HG02571 (cell line): ENCODE data around the gene CASZ1.

Source experiments
- ATAC-seq: cut with Tn5 transposase; IDR thresholded peaks from one replicate; pipeline ENCODE4 v1.9.1; 2021; ENCODE audit warnings: mild to moderate bottlenecking, moderate library complexity; ENCODE audit not compliant: unreplicated experiment

CASZ1 gene

DNA sequence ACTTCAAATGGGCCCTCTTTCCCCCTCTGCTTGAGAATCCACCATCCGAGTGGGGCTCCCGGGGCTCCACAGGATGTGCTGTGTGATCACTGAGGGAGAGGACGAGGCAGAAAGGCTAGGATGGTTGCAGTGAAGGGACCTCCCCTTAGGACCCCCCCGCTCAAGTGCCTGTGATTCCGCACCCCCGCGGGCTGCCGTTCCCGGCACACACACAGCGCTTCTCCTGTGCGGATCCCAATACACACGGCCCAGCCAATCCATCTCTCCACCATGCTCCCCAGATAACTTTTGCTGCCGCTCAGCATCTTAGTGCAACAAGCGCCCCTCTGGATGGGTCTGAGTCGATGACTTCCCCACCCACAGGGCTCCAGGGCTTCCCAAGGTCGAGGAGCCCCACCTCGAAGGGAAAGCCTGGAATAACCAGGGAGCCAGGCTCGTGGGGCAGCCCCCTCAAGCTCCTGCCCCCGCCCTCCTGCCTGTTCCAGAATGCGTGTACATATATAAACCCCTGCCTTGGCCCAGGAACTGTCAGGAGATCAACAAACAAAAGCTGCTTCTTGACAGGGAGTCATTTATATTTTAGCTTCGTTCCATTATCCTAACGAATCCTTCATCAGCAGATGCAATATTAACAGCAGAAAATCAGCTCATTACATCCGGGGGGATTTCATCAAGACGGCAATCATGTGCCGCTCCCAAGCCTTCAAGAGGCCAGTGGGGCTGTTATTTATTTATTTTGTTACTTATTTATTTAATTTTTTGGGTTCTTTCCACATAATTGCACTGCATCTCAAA is 83.7 kb downstream of the CASZ1 start:
- ATAC-seq: no peak

DNA sequence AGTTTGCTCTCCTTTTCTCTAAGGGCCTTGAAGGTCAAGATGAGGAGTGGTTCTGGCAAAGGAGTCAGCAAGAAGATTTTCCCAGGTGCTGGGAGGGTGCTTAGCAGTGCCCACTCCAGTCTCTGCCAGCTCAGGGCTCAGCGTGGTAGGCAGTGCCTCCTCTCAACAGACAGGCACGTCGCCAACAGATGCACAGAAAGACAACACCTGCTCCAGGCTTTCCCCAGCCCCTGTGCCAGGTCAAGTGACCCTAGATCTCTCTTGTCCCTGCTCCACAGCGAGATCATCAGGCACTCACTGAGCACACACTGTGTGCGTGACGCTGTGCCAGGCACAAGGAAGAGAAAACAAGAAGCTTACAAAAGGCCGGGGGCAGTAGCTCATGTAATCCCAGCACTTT is 86.0 kb downstream of the CASZ1 start:
- no peak for ATAC-seq

DNA sequence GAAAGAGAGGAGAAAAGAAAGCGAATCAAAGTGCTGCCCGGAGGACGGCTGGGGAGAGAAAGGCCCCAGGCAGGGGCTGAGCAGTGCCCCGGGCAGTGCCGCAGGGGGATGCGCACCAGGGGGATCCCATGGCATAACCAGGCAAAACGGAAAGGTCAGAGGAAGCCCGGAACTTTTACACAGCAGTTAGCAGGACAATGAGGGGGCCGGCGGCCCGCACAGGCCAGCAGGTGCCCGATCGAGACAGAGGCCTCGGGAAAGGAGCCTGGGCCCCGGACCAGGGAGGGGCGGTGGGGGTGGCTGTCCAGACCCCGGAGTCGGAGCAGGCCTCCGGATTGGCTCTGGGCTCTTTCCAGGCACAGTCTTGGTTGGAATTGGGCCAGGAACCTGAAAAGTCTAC is 86.8 kb downstream of the CASZ1 start:
- ATAC-seq: no peak

GRCh38 chr1:10709165-10709564 is 87.3 kb downstream of the CASZ1 start:
- ATAC-seq: no peak

- ATAC-seq: no peak
Measured at GRCh38 chr1:10708757-10709156, 87.7 kb downstream of the CASZ1 start.

DNA sequence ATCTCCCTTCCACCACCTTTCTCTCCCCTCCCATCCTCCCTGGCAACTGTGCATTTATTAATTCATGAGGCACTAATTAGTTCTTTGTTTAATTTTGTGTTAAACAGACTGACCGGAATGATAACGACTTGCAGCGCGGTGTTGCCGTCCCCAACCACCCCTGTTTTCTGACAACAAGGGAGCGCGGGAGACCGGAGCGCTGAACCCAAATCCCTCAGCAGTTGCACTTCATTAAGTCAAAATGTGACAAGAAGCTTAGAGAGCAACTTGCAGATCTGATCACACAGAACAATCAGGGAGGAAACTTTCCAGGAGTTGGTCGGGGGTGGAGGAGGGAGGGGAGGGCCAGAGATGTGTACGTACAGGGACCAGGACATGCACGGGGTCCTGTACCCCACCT is 89.2 kb downstream of the CASZ1 start:
- no peak for ATAC-seq

- no peak for ATAC-seq
Measured at GRCh38 chr1:10706376-10706913, 90.0 kb downstream of the CASZ1 start.

DNA sequence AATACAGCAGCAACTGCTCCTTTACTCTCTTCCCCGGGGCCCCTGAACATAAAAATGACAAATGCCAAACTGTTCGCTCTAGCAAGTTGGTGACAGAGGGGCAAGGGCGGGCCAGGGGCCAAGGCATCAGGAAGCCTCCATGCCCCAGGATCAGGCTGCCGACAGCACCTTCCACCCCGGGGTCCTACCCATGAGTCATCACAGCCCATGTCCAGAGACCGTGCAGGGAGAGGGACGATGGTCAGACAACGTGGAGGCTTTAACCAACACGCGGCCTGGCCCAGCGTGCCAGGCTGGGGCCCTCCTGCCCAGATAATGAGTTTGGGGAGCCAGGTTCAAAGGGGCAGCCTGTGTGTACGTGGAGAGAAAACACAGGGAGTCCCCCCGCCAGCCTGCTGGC is 90.5 kb downstream of the CASZ1 start:
- no peak for ATAC-seq

DNA sequence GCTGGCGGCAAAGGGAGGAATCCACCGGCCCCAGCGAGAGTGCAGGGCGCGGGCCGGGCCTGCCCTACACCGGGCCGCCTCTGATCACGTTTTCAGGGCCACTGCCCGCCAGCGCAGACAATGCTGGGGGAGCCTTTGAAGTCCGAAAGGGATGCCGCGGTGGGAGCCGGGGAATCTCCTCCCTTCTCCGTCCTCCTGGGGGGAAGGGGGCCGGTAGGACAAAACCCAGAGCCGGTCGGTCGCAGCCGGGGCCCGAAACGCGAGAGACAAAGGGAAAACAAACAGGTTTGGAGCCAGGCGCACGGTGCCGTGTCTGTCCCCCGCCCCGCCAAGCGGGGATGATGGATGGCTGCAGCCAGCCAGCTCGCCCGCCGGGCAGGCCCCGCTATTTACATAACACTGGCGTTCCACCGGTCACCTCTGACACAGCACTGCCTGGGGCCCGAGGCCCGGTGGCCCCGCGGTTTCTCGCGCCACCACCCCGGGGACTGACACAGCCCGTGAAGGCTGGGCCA is 92.0 kb downstream of the CASZ1 start:
- ATAC-seq: no peak

GRCh38 chr1:10703702-10704101 is 92.7 kb downstream of the CASZ1 start:
- ATAC-seq: no peak

- ATAC-seq: no peak
Measured at GRCh38 chr1:10701145-10701544, 95.3 kb downstream of the CASZ1 start.

GRCh38 chr1:10699470-10699835 is 97.0 kb downstream of the CASZ1 start:
- ATAC-seq: no peak

GRCh38 chr1:10698726-10699469 is 97.5 kb downstream of the CASZ1 start:
- ATAC-seq: no peak

DNA sequence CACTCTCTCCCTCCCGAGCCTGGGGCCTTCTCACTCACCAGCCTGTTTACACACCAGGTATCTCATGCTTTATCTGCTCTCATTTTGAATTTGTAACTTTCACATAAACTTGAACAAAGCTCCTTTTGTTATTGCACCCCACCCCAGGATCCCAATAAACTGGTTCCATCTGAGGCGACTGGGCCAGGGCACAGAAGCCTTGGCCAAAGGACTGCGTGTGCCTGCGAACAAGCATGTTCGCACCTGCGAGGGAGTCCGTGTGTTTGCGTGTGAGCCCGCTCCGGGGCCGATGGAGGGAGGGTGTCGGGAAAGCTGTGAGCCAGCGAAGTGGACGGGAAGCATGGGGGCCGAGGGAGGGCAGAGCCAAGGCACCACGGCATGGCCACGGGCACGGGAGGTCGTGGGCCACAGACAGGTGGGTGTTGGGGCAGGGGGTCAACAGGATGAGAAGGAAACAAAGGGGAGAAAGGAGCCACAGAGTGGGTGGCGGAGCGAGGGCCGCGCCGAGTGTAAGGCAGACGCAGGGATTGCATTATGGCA is 98.8 kb downstream of the CASZ1 start:
- no peak for ATAC-seq

- no peak for ATAC-seq
Measured at GRCh38 chr1:10696977-10697376, 99.5 kb downstream of the CASZ1 start.

GRCh38 chr1:10694633-10695627 is 101.5 kb downstream of the CASZ1 start:
- no peak for ATAC-seq

- ATAC-seq: no peak
Measured at GRCh38 chr1:10694274-10694632, 102.2 kb downstream of the CASZ1 start.

DNA sequence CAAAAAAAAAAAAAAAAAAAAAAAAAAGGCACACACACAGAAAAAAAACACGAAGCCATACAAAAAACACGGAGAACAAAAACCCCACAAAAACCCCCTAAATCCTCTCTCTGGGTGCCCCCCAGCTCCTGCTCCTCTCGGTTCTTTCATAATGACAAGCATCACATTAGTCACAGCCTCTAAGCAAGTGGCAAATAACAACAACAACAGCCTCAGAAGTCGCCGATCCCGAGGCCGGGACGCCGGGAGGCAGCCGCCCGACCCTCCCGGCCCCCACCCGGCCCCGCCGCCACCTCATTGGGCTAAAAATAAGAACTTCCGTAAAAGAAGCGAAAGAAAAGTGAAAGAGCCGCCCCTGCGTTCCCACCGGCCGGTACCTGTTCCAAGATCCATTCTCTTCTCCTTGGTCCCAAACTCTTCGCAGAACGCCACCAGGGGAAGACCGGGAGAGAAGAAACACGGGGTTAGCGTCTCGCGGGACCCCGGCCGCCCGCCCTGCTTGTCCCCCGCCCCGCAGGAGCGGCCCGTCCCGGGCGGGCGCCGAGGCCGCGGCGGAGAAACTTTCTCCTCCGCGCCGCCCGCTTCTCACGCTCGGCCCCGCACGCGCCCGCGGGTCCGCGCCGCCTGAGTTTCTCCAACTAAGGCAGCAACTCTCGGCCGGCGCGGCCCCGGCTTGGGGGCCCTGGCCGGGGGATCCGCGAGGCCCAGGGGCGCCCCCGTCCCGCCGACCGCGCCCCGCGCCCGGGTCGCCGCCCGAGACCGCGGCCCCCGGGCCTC is 102.8 kb downstream of the CASZ1 start:
- ATAC-seq: no peak

- no peak for ATAC-seq
Measured at GRCh38 chr1:10693152-10693496, 103.3 kb downstream of the CASZ1 start.
